GM12878 (cell line): ENCODE data around the gene PRKRA. TPM values are rescaled to one million over a fixed set of nuclear protein-coding genes. Genes with fewer than 3 reads are reported as not detected.

Experiments
- CTCF ChIP-seq, 3 experiments: IDR thresholded peaks in 2 of 3; conservative IDR thresholded peaks in 1 of 3; 2 replicates each; pipeline ENCODE4 v1.5.1; 2011; ENCODE audit warnings: low read depth in 3 of 3, low read length in 3 of 3, mild to moderate bottlenecking in 3 of 3, control low read depth in 2 of 3, moderate library complexity in 2 of 3, inconsistent platforms in 1 of 3, mixed read lengths in 1 of 3; ENCODE audit not compliant: control insufficient read depth in 2 of 3, insufficient read depth in 1 of 3; ENCODE audit errors: extremely low read depth in 1 of 3
- EGR1 ChIP-seq, 2 experiments: IDR thresholded peaks; 1 replicate in 1 of 2; 2 replicates in 1 of 2; pipeline ENCODE4 v1.6.1; 2011 to 2012; ENCODE audit warnings: low read depth in 2 of 2, low read length in 2 of 2, borderline replicate concordance in 1 of 2, mild to moderate bottlenecking in 1 of 2, moderate library complexity in 1 of 2
- EP300 ChIP-seq, 2 experiments: fragments of 150-350 bp in 1 of 2; IDR thresholded peaks; 2 replicates each; pipeline ENCODE4 v1.6.1; 2011 to 2012; ENCODE audit warnings: low read depth in 2 of 2, low read length in 2 of 2, borderline replicate concordance in 1 of 2, improper control_type of control experiment in 1 of 2, inconsistent platforms in 1 of 2; ENCODE audit not compliant: control insufficient read depth in 1 of 2
- HDAC6 ChIP-seq: fragments of 200-600 bp; sonication (generic); IDR thresholded peaks from one replicate; pipeline ENCODE4 v1.8.0; 2017; ENCODE audit warnings: antibody characterized with exemption; ENCODE audit not compliant: unreplicated experiment
- HDGF ChIP-seq: fragments of 450-650 bp; IDR thresholded peaks from 2 replicates; pipeline ENCODE4 v1.6.1; 2016; ENCODE audit warnings: antibody characterized with exemption
- IKZF2 ChIP-seq, 2 experiments: fragments of 450-650 bp; IDR thresholded peaks; 2 replicates each; pipeline ENCODE4 v1.6.1; 2017; ENCODE audit warnings: mild to moderate bottlenecking in 2 of 2, moderate library complexity in 2 of 2
- IRF3 ChIP-seq: fragments of 450-650 bp; IDR thresholded peaks from 2 replicates; pipeline ENCODE4 v1.6.1; 2014; ENCODE audit warnings: mild to moderate bottlenecking
- JUND ChIP-seq: IDR thresholded peaks from 2 replicates; pipeline ENCODE4 v1.6.1; 2012; ENCODE audit warnings: low read depth, mild to moderate bottlenecking, low read length, improper control_type of control experiment, moderate library complexity
- MEF2A ChIP-seq: IDR thresholded peaks from 2 replicates; pipeline ENCODE4 v1.6.1; 2011; ENCODE audit warnings: low read depth, mild to moderate bottlenecking, low read length, moderate library complexity; ENCODE audit not compliant: insufficient read depth
- POLR2A ChIP-seq: IDR thresholded peaks from 2 replicates; pipeline ENCODE4 v1.6.1; 2011; ENCODE audit warnings: low read depth, mild to moderate bottlenecking, low read length
- ZBTB4 ChIP-seq: fragments of 450-650 bp; formaldehyde crosslinking; IDR thresholded peaks from 2 replicates; pipeline ENCODE4 v1.4.0; 2022; ENCODE audit warnings: mild to moderate bottlenecking, moderate library complexity
- ZNF274 ChIP-seq: IDR thresholded peaks from one replicate; pipeline ENCODE4 v1.8.0; 2011; ENCODE audit not compliant: insufficient read length, insufficient read depth
- polyA plus RNA-seq, 11 experiments: library from polyadenylated mRNA; depleted of rRNA in 4 of 11; unstranded in 6 of 11; stranded (reverse) in 5 of 11; fragments of >200 nt; fragmentation: Nextera tagmentation in 4 of 11; fragmentation: Illumina TruSeq in 1 of 11; extraction: Ambion mirVana in 4 of 11; extraction: Trizol in 1 of 11; gene quantifications; 1 replicate in 1 of 11; 2 replicates in 10 of 11; pipeline versions ENCODE4 v1.2.1 to v1.2.3, GENCODE V29; 2011 to 2016; ENCODE audit warnings: inconsistent platforms in 2 of 11, missing spikeins in 2 of 11, low read depth in 1 of 11
- total RNA-seq, 4 experiments: library from RNA; depleted of rRNA in 3 of 4; stranded (reverse); fragments of >200 nt in 3 of 4; fragmentation: Illumina TruSeq in 1 of 4; extraction: Trizol in 1 of 4; gene quantifications; 2 replicates each; pipeline versions ENCODE4 v1.2.1 to v1.2.3, GENCODE V29; 2013 to 2021

The PRKRA gene
- total and polyA plus RNA-seq, 10 of the 15 experiments (the other 5 are each of a cell fraction or from before 2014, with no cell fraction given), result 19.1 to 75.6 (median 51.7) TPM

GRCh38 chr2:178422097-178422496 lies 28.9 kb downstream of the PRKRA start (continued):
- TF ChIP-seq ZBTB4 (CRISPR knock-in tag), result no peak
- TF ChIP-seq EGR1 (IDR thresholded peaks at IDR 0.05; ENCODE audit: borderline replicate concordance in 1 of 2, low read depth in 2 of 2, low read length in 2 of 2), result no peak
- TF ChIP-seq IKZF2 (IDR thresholded peaks at IDR 0.05), result no peak
- no peak for TF ChIP-seq MEF2A
- TF ChIP-seq CTCF (IDR thresholded peaks at IDR 0.05 in 2 of 3, conservative IDR thresholded peaks at IDR 0.05 in 1 of 3; ENCODE audit: control insufficient read depth in 2 of 3, extremely low read depth in 1 of 3, insufficient read depth in 1 of 3, low read depth in 3 of 3, low read length in 3 of 3), result no peak
- no peak for TF ChIP-seq EP300 (IDR thresholded peaks at IDR 0.05; ENCODE audit: borderline replicate concordance in 1 of 2, control insufficient read depth in 1 of 2, low read depth in 2 of 2, low read length in 2 of 2)
- no peak for TF ChIP-seq IRF3
- TF ChIP-seq JUND, result no peak
- TF ChIP-seq HDAC6, result no peak
- no peak for TF ChIP-seq POLR2A
- no peak for TF ChIP-seq HDGF
- no peak for TF ChIP-seq ZNF274
